Measurements from ENCODE around the gene ABR. TPM values are rescaled to one million over a fixed set of nuclear protein-coding genes. Genes with fewer than 3 reads are reported as not detected.

The ABR gene
- total RNA-seq, 1 experiment from 2014 or later = 78.3 TPM

DNA sequence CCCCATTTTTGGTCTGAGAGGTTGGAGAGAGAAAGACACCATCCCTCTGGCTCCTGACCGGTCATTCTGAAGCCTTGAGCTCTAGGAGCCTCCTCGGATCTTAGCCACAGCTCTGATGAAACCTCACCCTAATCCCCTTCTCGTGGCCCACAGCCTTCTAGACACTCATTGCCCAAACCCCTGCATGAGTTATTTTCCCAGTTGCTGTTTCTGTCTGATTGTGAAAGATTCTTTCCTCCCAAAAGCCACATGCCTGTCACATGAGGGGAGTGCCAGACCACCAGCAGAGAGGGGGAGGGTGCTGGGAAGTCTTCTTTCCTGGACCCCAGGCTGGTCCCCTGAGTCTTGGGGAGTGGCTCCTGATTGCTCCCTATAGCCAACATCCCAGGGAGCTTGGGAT is 17.6 kb upstream of the ABR start:
- intact Hi-C loops (cut with micrococcal nuclease; ENCODE audit: unreplicated experiment) = no loop called here
- Mint-ChIP-seq H3K27me3 (ENCODE audit: insufficient read depth, unreplicated experiment) (no peaks in the 10 kb centered on the region), H3K36me3 (ENCODE audit: insufficient read depth, unreplicated experiment) (peaks cover 3% of the 10 kb centered on the region), H3K4me3 (ENCODE audit: unreplicated experiment) (no peak overlapping the region), H3K4me1 (ENCODE audit: low read depth, unreplicated experiment) (peaks cover 8% of the 10 kb centered on the region), H3K27ac (ENCODE audit: unreplicated experiment) (no peak overlapping the region), H3K9me3 (ENCODE audit: unreplicated experiment) (no peaks in the 10 kb centered on the region)
- TF ChIP-seq, protein P1, sequence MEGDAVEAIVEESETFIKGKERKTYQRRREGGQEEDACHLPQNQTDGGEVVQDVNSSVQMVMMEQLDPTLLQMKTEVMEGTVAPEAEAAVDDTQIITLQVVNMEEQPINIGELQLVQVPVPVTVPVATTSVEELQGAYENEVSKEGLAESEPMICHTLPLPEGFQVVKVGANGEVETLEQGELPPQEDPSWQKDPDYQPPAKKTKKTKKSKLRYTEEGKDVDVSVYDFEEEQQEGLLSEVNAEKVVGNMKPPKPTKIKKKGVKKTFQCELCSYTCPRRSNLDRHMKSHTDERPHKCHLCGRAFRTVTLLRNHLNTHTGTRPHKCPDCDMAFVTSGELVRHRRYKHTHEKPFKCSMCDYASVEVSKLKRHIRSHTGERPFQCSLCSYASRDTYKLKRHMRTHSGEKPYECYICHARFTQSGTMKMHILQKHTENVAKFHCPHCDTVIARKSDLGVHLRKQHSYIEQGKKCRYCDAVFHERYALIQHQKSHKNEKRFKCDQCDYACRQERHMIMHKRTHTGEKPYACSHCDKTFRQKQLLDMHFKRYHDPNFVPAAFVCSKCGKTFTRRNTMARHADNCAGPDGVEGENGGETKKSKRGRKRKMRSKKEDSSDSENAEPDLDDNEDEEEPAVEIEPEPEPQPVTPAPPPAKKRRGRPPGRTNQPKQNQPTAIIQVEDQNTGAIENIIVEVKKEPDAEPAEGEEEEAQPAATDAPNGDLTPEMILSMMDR (IDR thresholded peaks at IDR 0.05; ENCODE audit: insufficient read depth in 1 of 2, low read depth in 1 of 2, low read length in 1 of 2, severe bottlenecking in 1 of 2, unreplicated experiment in 1 of 2) = no peak
- DNase-seq = no peak
- H3K9me3 ChIP-seq = no peaks in the 10 kb centered on the region
- H3K36me3 ChIP-seq (ENCODE audit: control insufficient read depth, insufficient read depth, low read length) = no peaks in the 10 kb centered on the region
- H3K4me1 ChIP-seq = peaks cover 16% of the 10 kb centered on the region
- no TSS peak for BruUV-seq (replicated peaks)
- ChIA-PET CTCF (interaction anchor here (1.3 kb wide), 1 partner anchor 10 kb away, joined by 3 read pairs; no protein-coding TSS in a partner anchor), POLR2A (no interaction called here)
- no peak overlapping the region for H3K4me3 ChIP-seq (ENCODE audit: low read depth, low read length)
- H3K27me3 ChIP-seq (replicated peaks; ENCODE audit: control insufficient read depth, insufficient read depth, low read length) = no peaks in the 10 kb centered on the region

DNA sequence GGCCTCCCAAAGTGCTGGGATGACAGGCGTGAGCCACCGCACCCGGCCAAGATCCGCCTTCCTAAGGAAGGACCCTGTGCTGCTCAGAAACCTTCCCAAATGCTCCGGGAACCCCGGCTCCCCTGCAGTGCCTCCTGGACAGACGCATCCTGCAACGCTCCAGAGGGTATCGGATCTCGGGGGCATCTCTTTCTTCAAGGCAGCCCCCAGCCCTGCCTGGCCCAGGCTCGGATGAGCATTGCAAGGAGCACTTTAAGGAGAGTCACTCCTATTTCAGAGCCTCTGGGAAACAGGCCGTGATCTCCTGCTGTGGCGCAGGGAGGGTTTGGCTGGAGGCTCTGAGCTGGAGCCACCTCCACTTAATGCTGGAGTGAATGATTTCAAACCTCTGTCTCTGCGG is 17.2 kb upstream of the ABR start:
- H3K9me3 Mint-ChIP-seq (ENCODE audit: unreplicated experiment) = no peaks in the 10 kb centered on the region

DNA sequence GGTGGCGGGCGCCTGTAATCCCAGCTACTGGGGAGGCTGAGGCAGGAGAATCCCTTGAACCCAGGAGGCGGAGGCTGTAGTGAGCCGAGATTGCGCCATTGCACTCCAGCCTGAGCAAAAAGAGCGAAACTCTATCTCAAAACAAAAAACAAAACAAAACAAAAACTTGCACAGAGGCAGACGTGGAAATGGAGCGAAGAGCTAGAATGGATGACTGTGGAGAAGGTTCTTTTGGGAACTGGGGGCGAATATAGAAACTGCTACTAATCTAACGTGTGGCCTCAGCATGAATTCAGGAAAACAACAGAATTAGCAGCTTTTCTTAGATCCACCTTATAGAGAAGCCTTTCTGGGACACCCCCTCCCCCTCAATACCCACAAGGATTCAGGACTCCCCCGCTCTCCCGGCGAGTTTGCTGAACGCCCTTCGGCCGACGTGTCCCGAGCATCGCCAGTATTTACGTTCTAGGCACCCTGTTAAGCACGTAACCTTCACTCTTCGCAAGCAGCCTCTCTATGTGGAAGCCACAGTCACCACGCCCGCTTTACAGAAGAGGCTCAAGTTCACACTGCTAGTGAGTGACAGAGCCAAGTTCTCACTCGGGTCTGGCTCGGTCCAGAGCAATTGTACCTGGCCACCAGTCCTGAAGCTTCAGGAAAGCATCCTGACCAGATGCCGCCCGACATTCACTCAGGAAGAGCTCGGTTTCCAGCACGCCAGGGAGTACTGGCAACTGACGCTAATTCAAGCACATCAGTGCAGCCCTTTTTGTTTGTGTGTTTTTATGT is 13.3 kb upstream of the ABR start:
- ChIA-PET POLR2A (no interaction called here), CTCF (no interaction called here)
- H3K4me3 ChIP-seq (ENCODE audit: low read depth, low read length) = no peak overlapping the region
- H3K27me3 Mint-ChIP-seq (ENCODE audit: insufficient read depth, unreplicated experiment) = no peaks in the 10 kb centered on the region
- no peaks in the 10 kb centered on the region for H3K4me1 ChIP-seq
- no peaks in the 10 kb centered on the region for H3K9me3 ChIP-seq
- TF ChIP-seq, protein P1 (IDR thresholded peaks at IDR 0.05; ENCODE audit: insufficient read depth in 1 of 2, low read depth in 1 of 2, low read length in 1 of 2, severe bottlenecking in 1 of 2, unreplicated experiment in 1 of 2) = no peak
- H3K36me3 Mint-ChIP-seq (ENCODE audit: insufficient read depth, unreplicated experiment) = no peaks in the 10 kb centered on the region
- BruUV-seq (replicated peaks) = no TSS peak
- DNase-seq = no peak
- no peak overlapping the region for H3K4me3 Mint-ChIP-seq (ENCODE audit: unreplicated experiment)
- H3K4me1 Mint-ChIP-seq (ENCODE audit: low read depth, unreplicated experiment) = no peaks in the 10 kb centered on the region
- no peaks in the 10 kb centered on the region for H3K36me3 ChIP-seq (ENCODE audit: control insufficient read depth, insufficient read depth, low read length)
- no peaks in the 10 kb centered on the region for H3K27me3 ChIP-seq (replicated peaks; ENCODE audit: control insufficient read depth, insufficient read depth, low read length)
- intact Hi-C loops (cut with micrococcal nuclease; ENCODE audit: unreplicated experiment) = no loop called here
- H3K9me3 Mint-ChIP-seq (ENCODE audit: unreplicated experiment) = no peaks in the 10 kb centered on the region
- H3K27ac Mint-ChIP-seq (ENCODE audit: unreplicated experiment) = no peak overlapping the region

More for the DNA sequence above, 17.2 kb upstream of the ABR start:
- no peak overlapping the region for H3K4me3 Mint-ChIP-seq (ENCODE audit: unreplicated experiment)
- H3K27me3 Mint-ChIP-seq (ENCODE audit: insufficient read depth, unreplicated experiment) = no peaks in the 10 kb centered on the region
- no peak for DNase-seq
- H3K4me1 Mint-ChIP-seq (ENCODE audit: low read depth, unreplicated experiment) = peaks cover 8% of the 10 kb centered on the region
- H3K4me1 ChIP-seq = peaks cover 16% of the 10 kb centered on the region
- H3K4me3 ChIP-seq (ENCODE audit: low read depth, low read length) = no peak overlapping the region
- H3K27me3 ChIP-seq (replicated peaks; ENCODE audit: control insufficient read depth, insufficient read depth, low read length) = no peaks in the 10 kb centered on the region
- no peak overlapping the region for H3K27ac Mint-ChIP-seq (ENCODE audit: unreplicated experiment)
- H3K36me3 Mint-ChIP-seq (ENCODE audit: insufficient read depth, unreplicated experiment) = no peaks in the 10 kb centered on the region
- no peaks in the 10 kb centered on the region for H3K9me3 ChIP-seq
- intact Hi-C loops (cut with micrococcal nuclease; ENCODE audit: unreplicated experiment) = no loop called here
- no peaks in the 10 kb centered on the region for H3K36me3 ChIP-seq (ENCODE audit: control insufficient read depth, insufficient read depth, low read length)
- CTCF ChIA-PET = interaction anchor here (1.3 kb wide), 1 partner anchor 10 kb away, joined by 3 read pairs; no protein-coding TSS in a partner anchor
- TF ChIP-seq, protein P1 (IDR thresholded peaks at IDR 0.05; ENCODE audit: insufficient read depth in 1 of 2, low read depth in 1 of 2, low read length in 1 of 2, severe bottlenecking in 1 of 2, unreplicated experiment in 1 of 2) = no peak
- POLR2A ChIA-PET = no interaction called here
- no TSS peak for BruUV-seq (replicated peaks)

Measured in Caco-2 (cell line).